Keratinocyte (primary cell): ENCODE data around the gene NOTCH3.

ENCODE experiments used
- CTCF ChIP-seq, 3 experiments: IDR thresholded peaks in 1 of 3; conservative IDR thresholded peaks in 1 of 3; optimal IDR thresholded peaks in 1 of 3; 2 replicates in 2 of 3; 3 replicates in 1 of 3; pipeline versions ENCODE3 to v1.5.1; 2011; ENCODE audit warnings: low read length in 3 of 3, mild to moderate bottlenecking in 3 of 3, moderate library complexity in 2 of 3, control low read depth in 1 of 3, inconsistent platforms in 1 of 3; ENCODE audit not compliant: insufficient read depth in 2 of 3; ENCODE audit errors: extremely low read depth in 1 of 3
- EZH2 ChIP-seq: IDR thresholded peaks from one replicate; pipeline ENCODE4 v1.6.1; 2012; ENCODE audit warnings: inconsistent platforms, mild to moderate bottlenecking, low read length, moderate library complexity

- TF ChIP-seq CTCF (optimal IDR thresholded peaks at IDR 0.05 in 1 of 3, IDR thresholded peaks at IDR 0.05 in 1 of 3, conservative IDR thresholded peaks at IDR 0.05 in 1 of 3; ENCODE audit: extremely low read depth in 1 of 3, insufficient read depth in 2 of 3, low read length in 3 of 3), result no peak
- TF ChIP-seq EZH2, result no peak
Measured at GRCh38 chr19:15223649-15224361, 23.0 kb upstream of the NOTCH3 start.
